Bone marrow (tissue), 2 donors: Measurements from ENCODE around the gene CST3.
"Not testable (repeated sequence)": the region's sequence is repeated elsewhere in the genome, so short reads cannot be mapped to it uniquely, and the experiment has no call there.

Source experiments
- DNase-seq, 2 donors: peaks; one replicate each; lab custom pipeline; 2025; lab: John Stamatoyannopoulos, UW

The CST3 gene

GRCh38 chr20:23662276-23662870 lies 24.6 kb upstream of the CST3 start:
- no peak for DNase-seq

- no peak for DNase-seq
Measured at GRCh38 chr20:23661002-23661429, 23.3 kb upstream of the CST3 start.

- no peak for DNase-seq
Measured at GRCh38 chr20:23659989-23660837, 22.5 kb upstream of the CST3 start.

GRCh38 chr20:23659610-23659988 lies 21.8 kb upstream of the CST3 start:
- not testable (repeated sequence) for DNase-seq

GRCh38 chr20:23658989-23659609 lies 21.3 kb upstream of the CST3 start:
- DNase-seq: no peak

GRCh38 chr20:23658336-23658735 lies 20.6 kb upstream of the CST3 start:
- no peak for DNase-seq

- DNase-seq: no peak
Measured at GRCh38 chr20:23657202-23657601, 19.4 kb upstream of the CST3 start.

GRCh38 chr20:23656372-23656771 lies 18.6 kb upstream of the CST3 start:
- DNase-seq: no peak

- DNase-seq: peak in 1 of 2 donors; percentile 57
Measured at GRCh38 chr20:23655491-23656211, 17.9 kb upstream of the CST3 start.

- DNase-seq: no peak
Measured at GRCh38 chr20:23654717-23655116, 17.0 kb upstream of the CST3 start.

GRCh38 chr20:23654000-23654399 lies 16.2 kb upstream of the CST3 start:
- DNase-seq: no peak

- no peak for DNase-seq
Measured at GRCh38 chr20:23653400-23653938, 15.7 kb upstream of the CST3 start.

GRCh38 chr20:23652926-23653325 lies 15.2 kb upstream of the CST3 start:
- DNase-seq: no peak

GRCh38 chr20:23652371-23652770 lies 14.6 kb upstream of the CST3 start:
- no peak for DNase-seq

- DNase-seq: no peak
Measured at GRCh38 chr20:23651117-23651516, 13.4 kb upstream of the CST3 start.

GRCh38 chr20:23649830-23650417 lies 12.2 kb upstream of the CST3 start:
- DNase-seq: no peak

GRCh38 chr20:23649242-23649641 lies 11.5 kb upstream of the CST3 start:
- no peak for DNase-seq

GRCh38 chr20:23647346-23647745 lies 9.6 kb upstream of the CST3 start:
- DNase-seq: no peak

- no peak for DNase-seq
Measured at GRCh38 chr20:23646106-23646873, 8.5 kb upstream of the CST3 start.

GRCh38 chr20:23645575-23645974 lies 7.8 kb upstream of the CST3 start:
- no peak for DNase-seq

GRCh38 chr20:23644164-23644563 lies 6.4 kb upstream of the CST3 start:
- DNase-seq: no peak
